NCI-H748 (cell line): ENCODE measurements around the gene CHST8.
A peak's percentile ranks its signal among the peaks of the same experiment; 100 is the strongest.

Experiments
- DNase-seq: peaks from one replicate; lab custom pipeline; 2025; ENCODE audit not compliant: unreplicated experiment; lab: John Stamatoyannopoulos, UW

CHST8 gene

GRCh38 chr19:33734913-33735312, 113.2 kb downstream of the CHST8 start:
- no peak for DNase-seq

DNA sequence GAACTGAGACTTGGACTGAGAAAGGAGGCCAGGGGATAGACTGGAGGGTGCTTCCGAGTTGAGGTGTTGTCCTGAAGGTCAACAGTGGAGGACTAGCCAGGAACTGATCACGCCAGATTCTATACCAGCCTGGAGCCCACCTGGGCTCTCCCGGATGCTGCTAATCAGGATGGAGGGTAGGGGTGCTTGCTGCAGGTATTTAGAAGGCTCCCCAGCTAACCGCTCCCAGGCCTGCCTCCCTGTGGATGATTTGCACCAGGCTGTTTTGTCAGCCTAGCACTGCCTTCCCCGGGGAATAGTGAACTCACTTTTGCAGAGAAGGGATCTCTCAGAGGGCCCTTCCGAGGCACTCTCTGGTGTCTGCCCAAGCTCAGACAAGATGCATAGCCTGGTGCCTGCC, 114.4 kb downstream of the CHST8 start:
- DNase-seq = no peak

- no peak for DNase-seq
Measured at GRCh38 chr19:33736787-33737186, 115.0 kb downstream of the CHST8 start.

GRCh38 chr19:33737681-33738371, 116.1 kb downstream of the CHST8 start:
- no peak for DNase-seq

DNA sequence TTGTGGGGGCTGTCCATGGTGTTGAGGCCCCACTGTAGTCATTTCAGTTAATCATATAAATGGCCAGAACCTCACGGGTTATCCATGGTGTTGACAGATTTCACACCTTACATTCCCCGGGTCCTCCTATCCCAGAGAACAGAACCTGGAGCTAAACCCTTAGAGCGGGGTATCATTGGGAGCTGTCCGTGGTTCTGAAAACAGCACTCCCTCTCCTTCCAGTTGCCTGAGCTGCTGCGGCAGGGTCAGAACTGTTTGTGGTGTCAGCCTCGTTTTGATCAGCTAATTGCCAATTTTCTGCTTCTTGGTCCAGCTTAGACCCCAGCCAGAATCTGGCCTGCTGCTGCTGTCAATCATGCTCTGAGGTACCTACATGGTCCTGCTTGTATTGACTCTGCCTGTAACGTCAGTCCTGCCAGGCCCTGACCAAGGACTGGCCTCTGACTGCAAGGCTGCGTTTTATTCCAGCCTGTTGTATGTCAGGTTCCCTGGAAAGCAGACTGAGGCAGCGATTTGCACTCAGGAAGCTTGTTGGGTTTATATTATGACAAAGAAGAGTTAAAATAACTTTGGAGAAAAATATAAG, 119.2 kb downstream of the CHST8 start:
- no peak for DNase-seq

DNA sequence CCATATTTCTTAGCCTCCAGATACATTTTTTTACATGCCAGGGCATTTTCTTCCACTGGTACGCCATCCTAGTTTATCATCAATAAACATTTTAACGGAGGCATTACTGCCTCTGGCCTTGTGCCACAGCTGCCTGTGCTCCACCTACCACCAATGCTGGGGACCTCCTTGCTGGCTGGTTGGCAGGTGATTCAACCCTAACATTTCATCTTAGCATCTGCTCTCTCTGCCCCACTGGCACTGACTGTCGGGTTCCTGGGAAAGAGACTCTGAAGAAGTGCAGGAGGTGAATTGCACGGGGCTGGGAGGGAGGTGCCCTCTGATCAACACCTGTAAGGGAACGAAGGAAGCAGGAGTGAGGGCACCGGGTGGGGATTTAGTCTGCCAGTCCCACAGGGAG, 123.5 kb downstream of the CHST8 start:
- DNase-seq = no peak

GRCh38 chr19:33746159-33746558, 124.4 kb downstream of the CHST8 start:
- DNase-seq = no peak

DNA sequence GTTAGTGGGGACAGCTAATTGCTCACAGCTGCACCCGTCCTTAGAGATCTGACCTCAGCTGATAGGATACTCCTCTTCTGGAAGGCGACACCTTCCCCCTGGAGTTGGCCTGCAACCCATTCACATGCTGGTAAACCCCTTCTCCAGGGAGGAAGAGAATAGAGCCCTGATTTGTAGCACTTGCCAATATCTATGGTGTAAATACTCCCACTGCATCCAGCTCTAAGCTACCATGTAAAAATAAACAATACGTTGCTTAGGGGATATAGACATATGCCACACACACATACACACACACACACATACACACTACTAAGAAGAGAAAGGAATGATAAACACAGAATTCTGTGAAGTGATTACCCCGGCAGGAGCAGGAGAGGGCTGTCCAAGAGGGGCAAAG, 125.5 kb downstream of the CHST8 start:
- no peak for DNase-seq

GRCh38 chr19:33748231-33748630, 126.5 kb downstream of the CHST8 start:
- DNase-seq = no peak

GRCh38 chr19:33749016-33749415, 127.3 kb downstream of the CHST8 start:
- no peak for DNase-seq

DNA sequence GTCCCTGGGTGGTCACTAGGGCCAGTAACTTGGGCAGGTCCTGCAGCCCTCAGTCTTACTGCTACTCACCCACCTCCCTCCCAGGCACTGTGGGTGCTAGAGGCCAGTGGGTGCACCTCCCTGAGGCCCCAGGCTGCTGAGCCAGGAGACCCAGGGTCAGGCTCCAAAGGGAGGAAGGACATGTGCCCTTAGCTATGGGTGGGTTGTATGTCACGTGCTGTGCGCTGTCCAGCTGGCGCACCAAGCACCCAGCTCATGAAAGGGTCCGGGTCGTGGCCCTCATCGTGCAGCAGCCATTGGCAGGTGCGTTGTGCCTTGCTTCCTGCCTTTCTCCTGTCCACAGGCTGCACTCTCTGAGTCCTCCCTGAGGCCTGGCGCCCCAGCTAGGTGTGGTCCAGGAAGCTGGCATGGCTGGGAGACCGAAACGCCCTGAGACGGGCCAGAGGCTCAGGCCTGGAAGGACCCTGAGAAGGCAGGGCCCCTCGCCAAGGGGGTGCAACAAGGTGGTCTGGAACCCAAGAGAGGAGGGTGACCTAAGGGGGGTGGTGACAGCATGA, 127.9 kb downstream of the CHST8 start:
- DNase-seq = no peak

GRCh38 chr19:33750587-33751435, 129.1 kb downstream of the CHST8 start:
- no peak for DNase-seq

DNA sequence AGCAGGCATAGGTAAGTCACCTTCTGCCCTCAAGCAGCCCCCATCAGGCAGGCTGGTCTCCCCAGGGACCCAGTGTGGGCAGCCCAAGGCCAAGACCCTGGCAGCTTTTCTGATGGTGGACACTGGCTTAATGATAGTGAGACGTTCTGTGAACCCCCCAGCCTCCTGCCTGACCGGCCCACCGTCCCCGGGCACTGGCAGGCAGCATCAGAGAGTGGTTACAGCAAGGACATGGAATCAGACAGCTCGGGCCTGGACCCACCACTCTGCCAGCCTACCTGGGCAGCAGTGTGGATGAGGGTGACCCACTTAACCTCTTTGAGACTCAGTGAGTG, 129.7 kb downstream of the CHST8 start:
- no peak for DNase-seq

DNA sequence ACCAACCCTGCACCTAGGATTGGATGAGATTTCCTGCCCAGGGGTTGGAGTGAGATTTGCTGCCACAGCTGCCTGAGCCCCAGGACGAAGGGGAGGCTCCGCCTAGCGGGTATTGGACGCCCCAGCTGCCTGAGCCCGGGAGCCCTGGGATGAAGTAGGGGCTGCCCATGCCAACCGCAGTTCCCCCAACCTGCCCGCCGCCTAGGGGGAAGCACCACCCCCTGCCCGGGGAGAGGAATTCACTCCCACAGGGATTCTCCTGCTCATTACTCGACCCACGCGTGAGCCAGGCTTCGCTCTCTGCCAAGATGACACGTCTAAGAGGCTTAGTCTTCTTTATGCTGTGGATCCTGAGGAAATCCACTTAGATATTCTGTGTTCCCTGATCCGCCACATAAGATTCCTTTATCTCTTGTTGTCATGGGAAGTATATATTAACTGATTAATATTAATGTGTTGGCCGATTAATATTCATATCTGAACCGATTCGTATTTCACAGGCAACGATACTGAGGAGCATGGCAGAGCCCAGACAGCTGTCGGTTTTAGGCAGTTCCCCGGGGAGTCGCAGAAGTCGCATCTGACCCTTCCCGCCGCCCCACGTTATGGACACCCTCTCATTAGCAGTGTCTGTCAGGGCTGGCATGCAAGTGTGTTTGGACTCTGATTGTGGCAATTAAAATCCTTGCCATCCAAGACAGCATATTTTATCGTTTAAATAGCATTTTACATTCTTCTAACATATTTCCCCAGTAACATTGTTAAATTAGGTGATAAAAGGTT, 130.5 kb downstream of the CHST8 start:
- no peak for DNase-seq

DNA sequence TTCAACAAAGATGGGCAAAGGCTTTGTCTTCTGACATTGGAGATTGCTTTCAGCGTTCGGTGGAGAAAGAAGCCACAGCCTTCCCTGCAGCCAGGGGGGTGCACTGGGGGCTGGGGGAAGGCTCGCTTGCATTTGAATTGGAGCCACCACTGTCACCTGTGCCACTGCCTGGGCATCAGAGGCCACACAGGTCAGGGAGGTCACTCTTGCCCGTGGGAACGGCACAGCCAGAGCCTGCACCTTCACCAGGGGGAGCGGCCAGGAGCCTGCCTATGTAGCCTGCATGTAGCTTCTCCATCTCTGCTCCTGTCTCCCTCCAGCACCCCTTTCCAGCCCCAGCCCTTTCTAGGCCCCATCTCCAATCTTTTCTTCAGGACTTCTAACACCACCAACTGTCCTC, 131.2 kb downstream of the CHST8 start:
- DNase-seq = no peak

GRCh38 chr19:33754361-33754760, 132.6 kb downstream of the CHST8 start:
- no peak for DNase-seq

- DNase-seq = peak; percentile 26
Measured at GRCh38 chr19:33755099-33756035, 133.6 kb downstream of the CHST8 start.

DNA sequence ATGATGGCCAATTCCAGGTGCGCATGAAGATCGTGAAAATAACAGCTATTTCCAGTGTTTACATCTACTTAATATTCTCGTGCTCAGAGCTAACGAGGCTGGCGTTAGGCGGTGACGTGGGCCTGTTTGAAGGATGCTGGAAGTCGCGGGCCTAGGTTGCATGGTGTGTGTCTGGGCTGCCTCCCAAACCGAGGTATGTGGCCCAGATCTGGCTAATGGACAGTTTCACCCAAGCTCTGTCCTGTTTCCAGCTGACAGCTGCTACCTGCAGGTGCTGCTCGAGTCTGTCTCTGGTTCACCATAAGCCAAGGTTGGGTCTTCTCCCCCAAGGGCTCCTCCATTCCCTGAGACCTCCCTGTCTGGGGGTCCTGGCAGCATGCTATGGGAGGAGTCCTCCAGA, 134.4 kb downstream of the CHST8 start:
- no peak for DNase-seq

GRCh38 chr19:33758541-33759013, 136.8 kb downstream of the CHST8 start:
- DNase-seq = no peak

DNA sequence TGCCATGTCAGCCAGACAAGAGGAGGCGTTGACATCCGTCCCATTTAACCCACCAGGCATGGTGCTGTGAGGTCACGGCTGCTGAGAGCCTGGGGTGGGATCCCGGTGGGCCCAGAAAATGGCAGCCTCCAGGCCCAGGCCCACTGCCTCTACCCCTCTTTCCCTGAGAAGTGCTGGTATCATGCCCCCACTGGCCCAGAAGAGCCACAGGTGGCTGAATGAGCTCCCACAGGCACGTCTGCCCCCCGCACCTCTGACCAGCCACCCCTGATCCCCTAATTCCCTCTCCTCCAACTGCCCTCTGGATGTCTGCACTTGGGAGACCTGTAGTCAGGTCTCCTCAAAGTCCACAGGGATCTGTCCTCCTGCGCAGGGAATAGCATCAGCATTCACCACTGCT, 137.6 kb downstream of the CHST8 start:
- DNase-seq = no peak
